ENCODE results near the gene DCP1A. TPM values are rescaled to one million over a fixed set of nuclear protein-coding genes. Genes with fewer than 3 reads are reported as not detected.

Gene DCP1A
- polyA plus RNA-seq, 1 of the 3 experiments (the other 2 are of a cell fraction): 12.9 TPM

GRCh38 chr3:53382106-53382505, 34.8 kb upstream of the DCP1A start:
- WGBS (ENCODE audit: low lambda C conversion rate): 65% methylated on average over 4 of the region's 4 CpGs
- H3K4me2 ChIP-seq: no peak overlapping the region
- no peaks in the 10 kb centered on the region for H3K79me2 ChIP-seq (ENCODE audit: insufficient read depth)
- ChIA-PET POLR2A (no interaction called here), CTCF (no interaction called here)
- H3K9me2 ChIP-seq: no peaks in the 10 kb centered on the region
- H3F3A ChIP-seq (replicated peaks; ENCODE audit: insufficient read depth): peaks cover 11% of the 10 kb centered on the region
- H3K9me3 ChIP-seq: no peaks in the 10 kb centered on the region
- H3K9ac ChIP-seq: no peak overlapping the region
- no peaks in the 10 kb centered on the region for H3K36me3 ChIP-seq (replicated peaks in 1 of 2; ENCODE audit: control insufficient read depth in 1 of 2, insufficient read depth in 2 of 2, low read length in 1 of 2)
- no peaks in the 10 kb centered on the region for H3K27me3 ChIP-seq (ENCODE audit: insufficient read depth)
- no peak overlapping the region for H3K4me3 ChIP-seq (ENCODE audit: low read depth in 2 of 2, low read length in 1 of 2)
- TF ChIP-seq REST (IDR thresholded peaks at IDR 0.05; ENCODE audit: low read depth, low read length) (no peak), MXI1 (IDR thresholded peaks at IDR 0.05; ENCODE audit: low read depth, low read length) (no peak), TAF1 (IDR thresholded peaks at IDR 0.05; ENCODE audit: borderline replicate concordance, low read depth, low read length) (no peak), IRF3 (IDR thresholded peaks at IDR 0.05; ENCODE audit: low read depth, low read length) (no peak), ELF1 (IDR thresholded peaks at IDR 0.05) (no peak), PBX3 (IDR thresholded peaks at IDR 0.05) (no peak), NRF1 (IDR thresholded peaks at IDR 0.05; ENCODE audit: low read depth, low read length) (no peak), RXRA (IDR thresholded peaks at IDR 0.05; ENCODE audit: borderline replicate concordance, low read depth) (no peak), NFIC (IDR thresholded peaks at IDR 0.05; ENCODE audit: borderline replicate concordance) (no peak), EZH2phosphoT487 (IDR thresholded peaks at IDR 0.05; ENCODE audit: borderline replicate concordance, low read depth) (no peak)
- no peaks in the 10 kb centered on the region for H4K20me1 ChIP-seq (ENCODE audit: insufficient read depth)
- no peak overlapping the region for H3K27ac ChIP-seq (ENCODE audit: low read depth in 2 of 2, low read length in 1 of 2)
- peaks cover 0 to 12% of the 10 kb centered on the region in 2 experiments; a peak in 1 of 4 replicates for H3K4me1 ChIP-seq (ENCODE audit: control insufficient read depth in 1 of 2, insufficient read depth in 2 of 2, low read depth in 1 of 2, low read length in 1 of 2)
- no peak for DNase-seq
- H2AFZ ChIP-seq (ENCODE audit: low read depth): no peak overlapping the region

GRCh38 chr3:53380306-53380705, 33.0 kb upstream of the DCP1A start:
- H3K36me3 ChIP-seq (replicated peaks in 1 of 2; ENCODE audit: control insufficient read depth in 1 of 2, insufficient read depth in 2 of 2, low read length in 1 of 2): no peaks in the 10 kb centered on the region
- POLR2A ChIA-PET: interaction anchor here (0.7 kb wide), 1 partner anchor 462 kb away, joined by 3 read pairs; no protein-coding TSS in a partner anchor
- TF ChIP-seq CHD2 (IDR thresholded peaks at IDR 0.05; ENCODE audit: low read length, partially characterized antibody): no peak
- no peak for TF ChIP-seq REST (IDR thresholded peaks at IDR 0.05; ENCODE audit: low read depth, low read length)
- TF ChIP-seq USF2 (IDR thresholded peaks at IDR 0.05; ENCODE audit: borderline replicate concordance, low read depth, low read length): no peak
- no peak for TF ChIP-seq MXI1 (IDR thresholded peaks at IDR 0.05; ENCODE audit: low read depth, low read length)
- no peak for TF ChIP-seq RFX5 (IDR thresholded peaks at IDR 0.05; ENCODE audit: low read length)
- TF ChIP-seq RXRA (IDR thresholded peaks at IDR 0.05; ENCODE audit: borderline replicate concordance, low read depth): no peak
- TF ChIP-seq RAD21 (IDR thresholded peaks at IDR 0.05; ENCODE audit: low read length): no peak

More at GRCh38 chr3:53380306-53380705, 33.0 kb upstream of the DCP1A start:
- Histone ChIP-seq H3K79me2 (ENCODE audit: insufficient read depth) (no peaks in the 10 kb centered on the region), H3K9me3 (no peaks in the 10 kb centered on the region), H3F3A (replicated peaks; ENCODE audit: insufficient read depth) (peaks cover 11% of the 10 kb centered on the region), H3K27ac (ENCODE audit: low read depth in 2 of 2, low read length in 1 of 2) (no peak overlapping the region), H2AFZ (ENCODE audit: low read depth) (no peak overlapping the region), H3K4me3 (ENCODE audit: low read depth in 2 of 2, low read length in 1 of 2) (no peak overlapping the region), H3K4me2 (no peak overlapping the region), H3K27me3 (ENCODE audit: insufficient read depth) (no peaks in the 10 kb centered on the region), H4K20me1 (ENCODE audit: insufficient read depth) (no peaks in the 10 kb centered on the region), H3K9ac (no peak overlapping the region), H3K4me1 (ENCODE audit: control insufficient read depth in 1 of 2, insufficient read depth in 2 of 2, low read depth in 1 of 2, low read length in 1 of 2) (peaks cover 0 to 11% of the 10 kb centered on the region in 2 experiments; a peak in 1 of 4 replicates), H3K9me2 (no peaks in the 10 kb centered on the region)
- 25% methylated on average over 1 of the region's 1 CpG for WGBS (ENCODE audit: low lambda C conversion rate)
- CTCF ChIA-PET: interaction anchor here (1.1 to 2.5 kb wide), 4 partner anchors 104 to 330 kb away, joined by 3 to 12 read pairs (median 4); partner anchors contain the start of gene CACNA1D
- no peak for DNase-seq

Measured in SK-N-SH (cell line).